HepG2 (cell line): ENCODE results near the gene VEGFB. TPM values are rescaled to one million over a fixed set of nuclear protein-coding genes. Genes with fewer than 3 reads are reported as not detected.
A peak's percentile ranks its signal among the peaks of the same experiment; 100 is the strongest.

Experiments
- CHD4 ChIP-seq: fragments of 200-600 bp; sonication (generic); IDR thresholded peaks from 2 replicates; pipeline ENCODE4 v1.7.0; 2017; ENCODE audit warnings: mild to moderate bottlenecking, low read length, borderline replicate concordance
- ERF ChIP-seq: IDR thresholded peaks from 2 replicates; pipeline ENCODE4 v1.6.1; 2018; ENCODE audit warnings: missing biosample characterization, missing genetic modification reagents
- GTF2F1 ChIP-seq: fragments of 150-350 bp; IDR thresholded peaks from 2 replicates; pipeline ENCODE4 v1.6.1; 2014; ENCODE audit warnings: low read length
- HNRNPH1 ChIP-seq: fragments of 200-400 bp; formaldehyde crosslinking; optimal IDR thresholded peaks from 2 replicates; pipeline ENCODE3; 2017; ENCODE audit warnings: mild to moderate bottlenecking, low read depth, low read length
- KAT2B ChIP-seq: fragments of 150-350 bp; IDR thresholded peaks from 2 replicates; pipeline ENCODE4 v1.6.1; 2014; ENCODE audit warnings: low read depth, low read length, borderline replicate concordance
- NFYB ChIP-seq: sonication (generic); formaldehyde crosslinking; IDR thresholded peaks from 2 replicates; pipeline ENCODE4 v1.4.0; 2020; ENCODE audit warnings: missing genetic modification reagents
- NR2F6 ChIP-seq, 2 experiments: IDR thresholded peaks; 2 replicates each; pipeline ENCODE4 v1.6.1; 2016; ENCODE audit warnings: antibody characterized with exemption in 1 of 2, mild to moderate bottlenecking in 1 of 2
- STAG1 ChIP-seq: sonication (generic); formaldehyde crosslinking; IDR thresholded peaks from 2 replicates; pipeline ENCODE4 v1.4.0; 2020; ENCODE audit warnings: missing genetic modification reagents
- TSC22D2 ChIP-seq: sonication (generic); formaldehyde crosslinking; IDR thresholded peaks from 2 replicates; pipeline ENCODE4 v1.5.1; 2020; ENCODE audit warnings: missing genetic modification reagents, mild to moderate bottlenecking, borderline replicate concordance
- U2AF2 ChIP-seq: fragments of 200-400 bp; formaldehyde crosslinking; IDR thresholded peaks from 2 replicates; pipeline ENCODE4 v1.6.1; 2017; ENCODE audit warnings: low read depth, mild to moderate bottlenecking, low read length
- ZBTB38 ChIP-seq: sonication (generic); formaldehyde crosslinking; IDR thresholded peaks from 2 replicates; pipeline ENCODE4 v1.5.1; 2020; ENCODE audit warnings: mild to moderate bottlenecking, missing genetic modification reagents
- ZBTB7B ChIP-seq: sonication (generic); formaldehyde crosslinking; IDR thresholded peaks from 2 replicates; pipeline ENCODE4 v1.4.0; 2020; ENCODE audit warnings: missing genetic modification reagents
- ZEB1 ChIP-seq: IDR thresholded peaks from 2 replicates; pipeline ENCODE4 v1.6.1; 2012; ENCODE audit warnings: mild to moderate bottlenecking, low read depth, inconsistent platforms; ENCODE audit not compliant: insufficient replicate concordance
- ZNF160 ChIP-seq: sonication (generic); formaldehyde crosslinking; IDR thresholded peaks from 2 replicates; pipeline ENCODE4 v1.8.0; 2022; ENCODE audit warnings: mild to moderate bottlenecking, inconsistent platforms, missing genetic modification reagents
- ZNF263 ChIP-seq: sonication (generic); formaldehyde crosslinking; IDR thresholded peaks from 2 replicates; pipeline ENCODE4 v1.4.0; 2020; ENCODE audit warnings: missing genetic modification reagents
- ZNF331 ChIP-seq: sonication (generic); formaldehyde crosslinking; IDR thresholded peaks from 2 replicates; pipeline ENCODE4 v1.4.0; 2020; ENCODE audit warnings: missing genetic modification reagents
- ZNF567 ChIP-seq: sonication (generic); formaldehyde crosslinking; IDR thresholded peaks from 2 replicates; pipeline ENCODE4 v1.8.1; 2023; ENCODE audit warnings: mild to moderate bottlenecking, missing genetic modification reagents, borderline replicate concordance
- ZNF577 ChIP-seq: sonication (generic); formaldehyde crosslinking; IDR thresholded peaks from 2 replicates; pipeline ENCODE4 v1.4.0; 2020; ENCODE audit warnings: mild to moderate bottlenecking, low read depth, missing genetic modification reagents, borderline replicate concordance
- ZNF724P ChIP-seq: sonication (generic); formaldehyde crosslinking; IDR thresholded peaks from 2 replicates; pipeline ENCODE4 v1.8.0; 2022; ENCODE audit warnings: missing genetic modification reagents, borderline replicate concordance
- polyA plus RNA-seq, 8 experiments: library from polyadenylated mRNA; depleted of rRNA in 3 of 8; stranded (reverse) in 7 of 8; unstranded in 1 of 8; fragments of >200 nt; fragmentation: Illumina TruSeq in 4 of 8; extraction: Trizol in 4 of 8; gene quantifications; 2 replicates each; pipeline versions ENCODE4 v1.2.1 to v1.2.3, GENCODE V29; 2011 to 2016; ENCODE audit warnings: low read depth in 4 of 8, missing spikeins in 1 of 8, mixed read lengths in 1 of 8; ENCODE audit not compliant: insufficient read depth in 1 of 8
- total RNA-seq, 5 experiments: library from RNA; depleted of rRNA; stranded (reverse); fragments of >200 nt; fragmentation: Illumina TruSeq; extraction: Trizol; gene quantifications; 2 replicates each; pipeline ENCODE4 v1.2.3, GENCODE V29; 2016; ENCODE audit warnings: low read depth in 1 of 5
- TF ChIP-seq, protein P1 (sequence below): sonication (generic); formaldehyde crosslinking; IDR thresholded peaks from 2 replicates; pipeline ENCODE4 v1.5.1; 2020; ENCODE audit warnings: missing genetic modification reagents, mild to moderate bottlenecking, borderline replicate concordance
- TF ChIP-seq, protein P2 (sequence below): sonication (generic); formaldehyde crosslinking; IDR thresholded peaks from 2 replicates; pipeline ENCODE4 v1.8.1; 2023; ENCODE audit warnings: missing genetic modification reagents, inconsistent platforms, borderline replicate concordance
- TF ChIP-seq, protein P3 (sequence below): sonication (generic); formaldehyde crosslinking; IDR thresholded peaks from 2 replicates; pipeline ENCODE4 v1.4.0; 2020; ENCODE audit warnings: missing genetic modification reagents, low read depth, mild to moderate bottlenecking, borderline replicate concordance
- TF ChIP-seq, protein P4 (sequence below): sonication (generic); formaldehyde crosslinking; IDR thresholded peaks from 2 replicates; pipeline ENCODE4 v1.5.1; 2020; ENCODE audit warnings: missing genetic modification reagents, mild to moderate bottlenecking, borderline replicate concordance
- TF ChIP-seq, protein P5 (sequence below): sonication (generic); formaldehyde crosslinking; IDR thresholded peaks from 2 replicates; pipeline ENCODE4 v1.4.0; 2020; ENCODE audit warnings: missing genetic modification reagents

VEGFB gene
- total and polyA plus RNA-seq, 2 of the 13 experiments (the other 11 are each of a cell fraction or from before 2014, with no cell fraction given), result 9.0 to 11.3 TPM

DNA sequence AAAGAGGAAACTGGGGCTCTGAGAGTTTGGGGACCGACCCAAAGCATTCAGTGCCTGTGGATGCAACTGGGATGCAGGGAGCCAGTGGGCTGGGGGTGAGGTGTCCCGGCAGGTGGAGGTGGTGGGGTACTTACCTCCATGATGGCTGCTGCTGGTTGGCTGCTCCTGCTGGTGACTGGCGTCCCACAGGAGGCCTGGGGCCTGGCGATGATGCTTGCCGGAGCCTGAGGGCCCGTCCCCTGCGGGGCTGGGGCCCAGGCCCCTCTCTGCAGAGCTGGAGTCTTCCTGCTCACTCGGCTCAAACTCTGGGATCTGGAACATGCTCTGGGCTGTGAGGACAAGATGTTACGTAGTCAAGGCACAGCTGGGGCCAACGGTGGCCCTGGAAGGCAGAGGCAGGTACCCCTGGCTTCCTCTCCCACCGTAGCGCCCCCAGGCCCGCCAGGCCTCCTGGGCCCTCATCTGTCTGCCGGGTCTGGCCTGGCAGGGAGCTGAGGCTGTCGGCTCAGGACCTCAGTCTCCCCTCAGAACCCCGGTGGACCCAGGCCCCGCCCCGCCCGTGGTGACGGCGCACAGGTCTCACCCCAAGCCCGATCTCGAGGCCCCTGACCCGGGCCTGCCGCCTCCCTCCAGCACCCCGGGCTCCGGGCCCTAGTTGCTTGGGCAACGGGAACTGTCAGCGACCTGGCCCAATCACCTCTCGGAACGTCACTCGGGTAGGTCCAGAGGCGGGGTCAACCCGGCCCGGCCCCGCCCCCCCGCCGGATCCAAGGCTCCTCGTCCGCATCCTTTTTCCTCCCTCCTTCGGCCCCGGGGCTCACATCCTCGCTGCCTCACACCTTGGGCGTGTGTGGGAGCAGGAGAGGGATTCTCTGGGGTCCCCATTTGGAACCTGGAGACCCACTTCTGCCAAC is 49.9 kb downstream of the VEGFB start, which contains the start of gene BAD (continued):
- TF ChIP-seq TSC22D2 (no peak), ZNF263 (0 out of 2 replicates have a peak, but pooled peaks have one; percentile 2), KAT2B (no peak), ZNF567 (no peak), HNRNPH1 (no peak), ZNF331 (no peak), ZBTB7B (CRISPR knock-in tag) (no peak), NR2F6 (IDR thresholded peaks at IDR 0.05) (no peak), NR2F6 (CRISPR knock-in tag; IDR thresholded peaks at IDR 0.05) (no peak), ZNF577 (no peak), GTF2F1 (no peak), ZNF724P (CRISPR knock-in tag) (no peak), U2AF2 (peak; percentile 97), ZEB1 (no peak), STAG1 (no peak), CHD4 (no peak), NFYB (CRISPR knock-in tag) (peak; percentile 85), ERF (no peak), ZBTB38 (CRISPR knock-in tag) (no peak), ZNF160 (CRISPR knock-in tag) (peak; percentile 11; the same call in 1 of the 2 replicates)
- TF ChIP-seq, protein P1, sequence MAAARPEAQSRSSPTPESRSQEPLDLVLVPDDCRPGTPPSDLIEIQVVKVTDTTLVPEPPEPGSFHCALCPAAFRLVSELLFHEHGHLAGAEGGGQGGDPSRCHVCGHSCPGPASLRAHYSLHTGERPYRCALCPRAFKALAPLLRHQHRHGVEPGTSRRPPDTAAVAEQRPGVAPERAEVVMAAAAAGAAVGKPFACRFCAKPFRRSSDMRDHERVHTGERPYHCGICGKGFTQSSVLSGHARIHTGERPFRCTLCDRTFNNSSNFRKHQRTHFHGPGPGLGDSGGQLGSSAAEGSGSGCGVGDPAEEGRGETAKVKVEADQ (CRISPR knock-in tag), result no peak; the same call in 1 of the 2 replicates
- TF ChIP-seq, protein P2, sequence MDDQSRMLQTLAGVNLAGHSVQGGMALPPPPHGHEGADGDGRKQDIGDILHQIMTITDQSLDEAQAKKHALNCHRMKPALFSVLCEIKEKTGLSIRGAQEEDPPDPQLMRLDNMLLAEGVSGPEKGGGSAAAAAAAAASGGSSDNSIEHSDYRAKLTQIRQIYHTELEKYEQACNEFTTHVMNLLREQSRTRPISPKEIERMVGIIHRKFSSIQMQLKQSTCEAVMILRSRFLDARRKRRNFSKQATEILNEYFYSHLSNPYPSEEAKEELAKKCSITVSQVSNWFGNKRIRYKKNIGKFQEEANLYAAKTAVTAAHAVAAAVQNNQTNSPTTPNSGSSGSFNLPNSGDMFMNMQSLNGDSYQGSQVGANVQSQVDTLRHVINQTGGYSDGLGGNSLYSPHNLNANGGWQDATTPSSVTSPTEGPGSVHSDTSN (CRISPR knock-in tag), result peak; percentile 44; the same call in 1 of the 2 replicates
- TF ChIP-seq, protein P3, sequence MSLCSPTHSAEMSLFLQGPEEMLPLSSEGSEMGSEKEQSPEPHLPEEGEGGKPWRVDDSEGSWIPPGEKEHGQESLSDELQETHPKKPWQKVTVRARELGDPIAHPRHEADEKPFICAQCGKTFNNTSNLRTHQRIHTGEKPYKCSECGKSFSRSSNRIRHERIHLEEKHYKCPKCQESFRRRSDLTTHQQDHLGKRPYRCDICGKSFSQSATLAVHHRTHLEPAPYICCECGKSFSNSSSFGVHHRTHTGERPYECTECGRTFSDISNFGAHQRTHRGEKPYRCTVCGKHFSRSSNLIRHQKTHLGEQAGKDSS (CRISPR knock-in tag), result 0 out of 2 replicates have a peak, but pooled peaks have one; percentile 48
- TF ChIP-seq, protein P4, sequence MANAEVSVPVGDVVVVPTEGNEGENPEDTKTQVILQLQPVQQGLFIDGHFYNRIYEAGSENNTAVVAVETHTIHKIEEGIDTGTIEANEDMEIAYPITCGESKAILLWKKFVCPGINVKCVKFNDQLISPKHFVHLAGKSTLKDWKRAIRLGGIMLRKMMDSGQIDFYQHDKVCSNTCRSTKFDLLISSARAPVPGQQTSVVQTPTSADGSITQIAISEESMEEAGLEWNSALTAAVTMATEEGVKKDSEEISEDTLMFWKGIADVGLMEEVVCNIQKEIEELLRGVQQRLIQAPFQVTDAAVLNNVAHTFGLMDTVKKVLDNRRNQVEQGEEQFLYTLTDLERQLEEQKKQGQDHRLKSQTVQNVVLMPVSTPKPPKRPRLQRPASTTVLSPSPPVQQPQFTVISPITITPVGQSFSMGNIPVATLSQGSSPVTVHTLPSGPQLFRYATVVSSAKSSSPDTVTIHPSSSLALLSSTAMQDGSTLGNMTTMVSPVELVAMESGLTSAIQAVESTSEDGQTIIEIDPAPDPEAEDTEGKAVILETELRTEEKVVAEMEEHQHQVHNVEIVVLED (CRISPR knock-in tag), result no peak
- TF ChIP-seq, protein P5, sequence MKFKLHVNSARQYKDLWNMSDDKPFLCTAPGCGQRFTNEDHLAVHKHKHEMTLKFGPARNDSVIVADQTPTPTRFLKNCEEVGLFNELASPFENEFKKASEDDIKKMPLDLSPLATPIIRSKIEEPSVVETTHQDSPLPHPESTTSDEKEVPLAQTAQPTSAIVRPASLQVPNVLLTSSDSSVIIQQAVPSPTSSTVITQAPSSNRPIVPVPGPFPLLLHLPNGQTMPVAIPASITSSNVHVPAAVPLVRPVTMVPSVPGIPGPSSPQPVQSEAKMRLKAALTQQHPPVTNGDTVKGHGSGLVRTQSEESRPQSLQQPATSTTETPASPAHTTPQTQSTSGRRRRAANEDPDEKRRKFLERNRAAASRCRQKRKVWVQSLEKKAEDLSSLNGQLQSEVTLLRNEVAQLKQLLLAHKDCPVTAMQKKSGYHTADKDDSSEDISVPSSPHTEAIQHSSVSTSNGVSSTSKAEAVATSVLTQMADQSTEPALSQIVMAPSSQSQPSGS (CRISPR knock-in tag), result no peak
